Measurements from ENCODE around the gene TTC34.
A peak's percentile ranks its signal among the peaks of the same experiment; 100 is the strongest.

The TTC34 gene

DNA sequence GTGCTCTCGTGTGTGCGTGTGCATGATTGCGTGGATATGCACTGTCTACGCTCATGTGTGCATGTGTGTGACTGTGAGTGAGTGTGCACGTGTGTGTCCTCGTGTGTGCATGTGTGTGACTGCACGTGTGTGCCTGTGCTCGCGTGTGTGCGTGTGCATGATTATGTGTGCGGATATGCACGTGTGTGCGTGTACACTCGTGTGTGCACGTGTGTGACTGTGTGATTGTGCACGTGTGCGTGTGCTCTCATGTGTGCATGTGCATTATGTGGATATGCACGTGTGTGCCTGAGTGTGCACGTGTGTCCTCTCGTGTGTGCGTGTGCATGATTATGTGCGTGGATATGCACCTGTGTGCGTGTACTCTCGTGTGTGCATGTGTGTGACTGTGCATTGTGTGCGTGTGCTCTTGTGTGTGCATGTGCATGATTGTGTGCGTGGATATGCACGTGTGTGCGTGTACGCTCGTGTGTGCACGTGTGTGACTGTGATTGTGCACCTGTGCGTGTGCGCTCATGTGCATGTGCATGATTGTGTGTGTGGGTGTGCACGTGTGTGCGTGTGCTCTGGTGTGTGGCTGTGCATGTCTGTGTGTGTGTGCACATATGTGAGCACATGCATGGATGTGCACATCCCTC is 170.9 kb downstream of the TTC34 start:
- Histone ChIP-seq H3K4me3 (ENCODE audit: low read depth, low read length) (no peak overlapping the region), H3K9ac (no peak overlapping the region), H3K9me3 (ENCODE audit: control insufficient read depth, low read length) (no peaks in the 10 kb centered on the region), H3K27me3 (ENCODE audit: control insufficient read depth, insufficient read depth, low read length) (no peaks in the 10 kb centered on the region), H3K36me3 (ENCODE audit: control insufficient read depth, insufficient read depth, low read length) (no peaks in the 10 kb centered on the region), H3K4me1 (no peaks in the 10 kb centered on the region), H3K4me2 (ENCODE audit: low read length) (no peak overlapping the region), H3K27ac (no peak overlapping the region), H3K79me2 (no peaks in the 10 kb centered on the region), H2AFZ (no peak overlapping the region)
- TF ChIP-seq, protein P1, sequence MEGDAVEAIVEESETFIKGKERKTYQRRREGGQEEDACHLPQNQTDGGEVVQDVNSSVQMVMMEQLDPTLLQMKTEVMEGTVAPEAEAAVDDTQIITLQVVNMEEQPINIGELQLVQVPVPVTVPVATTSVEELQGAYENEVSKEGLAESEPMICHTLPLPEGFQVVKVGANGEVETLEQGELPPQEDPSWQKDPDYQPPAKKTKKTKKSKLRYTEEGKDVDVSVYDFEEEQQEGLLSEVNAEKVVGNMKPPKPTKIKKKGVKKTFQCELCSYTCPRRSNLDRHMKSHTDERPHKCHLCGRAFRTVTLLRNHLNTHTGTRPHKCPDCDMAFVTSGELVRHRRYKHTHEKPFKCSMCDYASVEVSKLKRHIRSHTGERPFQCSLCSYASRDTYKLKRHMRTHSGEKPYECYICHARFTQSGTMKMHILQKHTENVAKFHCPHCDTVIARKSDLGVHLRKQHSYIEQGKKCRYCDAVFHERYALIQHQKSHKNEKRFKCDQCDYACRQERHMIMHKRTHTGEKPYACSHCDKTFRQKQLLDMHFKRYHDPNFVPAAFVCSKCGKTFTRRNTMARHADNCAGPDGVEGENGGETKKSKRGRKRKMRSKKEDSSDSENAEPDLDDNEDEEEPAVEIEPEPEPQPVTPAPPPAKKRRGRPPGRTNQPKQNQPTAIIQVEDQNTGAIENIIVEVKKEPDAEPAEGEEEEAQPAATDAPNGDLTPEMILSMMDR (IDR thresholded peaks at IDR 0.05), result no peak

DNA sequence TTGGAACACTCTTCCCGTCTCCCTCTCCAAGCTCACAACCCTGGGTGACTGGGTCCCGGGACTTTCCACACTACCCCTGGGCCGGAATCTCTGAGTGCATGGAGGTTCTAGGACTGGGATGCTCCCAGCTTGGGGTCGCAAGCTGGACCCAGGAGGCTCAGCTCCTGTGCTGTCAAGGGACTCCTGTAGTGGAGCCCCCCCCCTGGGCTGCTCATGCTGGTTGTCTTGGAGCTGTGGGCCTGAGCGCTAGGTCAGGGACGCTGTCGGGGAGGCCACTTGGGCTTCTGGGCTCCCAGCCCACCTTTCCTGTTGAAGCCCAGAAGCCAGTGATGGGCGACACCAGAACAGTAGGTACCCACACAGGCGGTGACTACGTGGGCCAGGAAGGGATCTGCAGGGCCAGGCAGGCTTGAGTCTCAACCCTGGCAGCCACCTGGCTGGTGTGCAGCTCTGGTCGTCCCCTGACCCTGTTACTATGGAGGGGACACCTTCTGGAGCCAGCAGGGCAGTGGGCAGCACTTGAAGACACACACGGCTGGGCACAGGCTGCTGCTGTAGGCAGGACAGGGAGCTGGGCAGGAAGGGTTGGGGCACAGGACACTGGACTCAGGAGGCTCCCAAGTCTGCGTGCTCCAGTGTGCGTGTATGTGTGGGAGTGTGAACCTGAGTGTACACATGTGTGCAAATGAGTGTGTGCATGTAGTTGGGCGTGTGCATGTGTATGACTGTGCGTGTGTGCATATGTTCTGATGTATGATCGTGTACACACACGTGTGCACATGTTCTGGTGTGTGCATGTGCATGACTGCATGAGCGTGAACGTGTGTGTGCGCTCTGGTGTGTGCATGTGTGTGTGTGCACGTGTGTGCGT is 171.6 kb downstream of the TTC34 start:
- H3K9me3 ChIP-seq (ENCODE audit: control insufficient read depth, low read length), result no peaks in the 10 kb centered on the region
- H2AFZ ChIP-seq, result no peak overlapping the region
- no peaks in the 10 kb centered on the region for H3K4me1 ChIP-seq
- no peak overlapping the region for H3K9ac ChIP-seq
- no peaks in the 10 kb centered on the region for H3K79me2 ChIP-seq
- no peak overlapping the region for H3K4me2 ChIP-seq (ENCODE audit: low read length)
- TF ChIP-seq, protein P1 (IDR thresholded peaks at IDR 0.05), result no peak
- H3K4me3 ChIP-seq (ENCODE audit: low read depth, low read length), result no peak overlapping the region
- no peaks in the 10 kb centered on the region for H3K27me3 ChIP-seq (ENCODE audit: control insufficient read depth, insufficient read depth, low read length)
- H3K27ac ChIP-seq, result no peak overlapping the region
- no peaks in the 10 kb centered on the region for H3K36me3 ChIP-seq (ENCODE audit: control insufficient read depth, insufficient read depth, low read length)

DNA sequence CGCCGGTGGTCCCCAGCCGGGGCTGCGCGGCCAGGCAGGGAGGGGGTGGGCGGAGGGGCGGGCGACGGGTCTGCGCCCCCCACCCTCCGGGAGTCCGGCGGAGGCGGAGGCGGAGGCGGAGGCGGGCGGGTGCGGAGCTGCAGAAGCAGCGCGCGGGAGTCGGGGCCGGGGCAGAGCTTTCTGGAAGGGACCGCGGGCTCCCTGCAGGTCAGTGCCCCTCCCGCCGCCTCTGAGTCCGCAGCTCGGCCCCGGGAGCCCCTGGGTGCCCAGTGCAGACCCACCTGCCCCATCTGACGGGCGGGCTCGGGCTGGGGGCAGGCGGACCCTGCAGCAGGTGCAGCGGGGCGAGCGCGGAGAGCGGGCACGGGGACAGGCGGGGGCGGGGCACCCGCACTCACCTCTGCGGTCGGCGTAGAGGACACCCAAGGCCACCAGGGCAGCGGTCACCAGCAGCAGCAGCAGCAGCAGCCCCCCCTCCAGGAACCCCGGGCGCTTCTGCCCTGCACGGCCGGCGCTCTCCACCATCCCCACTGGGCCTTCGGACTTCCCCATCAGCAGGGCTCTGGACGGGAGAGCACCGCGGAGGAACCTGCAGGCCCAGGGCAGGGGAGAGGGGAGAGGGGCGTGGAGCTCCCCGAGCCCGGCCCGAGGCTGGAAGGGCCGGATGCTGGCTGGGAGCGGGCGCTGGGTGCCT is 172.4 kb downstream of the TTC34 start:
- Histone ChIP-seq H3K27me3 (ENCODE audit: control insufficient read depth, insufficient read depth, low read length) (no peaks in the 10 kb centered on the region), H3K9ac (no peak overlapping the region), H3K9me3 (ENCODE audit: control insufficient read depth, low read length) (no peaks in the 10 kb centered on the region), H3K79me2 (no peaks in the 10 kb centered on the region), H3K36me3 (ENCODE audit: control insufficient read depth, insufficient read depth, low read length) (no peaks in the 10 kb centered on the region), H3K4me3 (ENCODE audit: low read depth, low read length) (no peak overlapping the region), H3K27ac (no peak overlapping the region), H2AFZ (no peak overlapping the region), H3K4me1 (no peaks in the 10 kb centered on the region), H3K4me2 (ENCODE audit: low read length) (peak overlapping the region; percentile 47)
- TF ChIP-seq, protein P1 (IDR thresholded peaks at IDR 0.05), result no peak

- TF ChIP-seq, protein P1 (IDR thresholded peaks at IDR 0.05), result no peak
- Histone ChIP-seq H3K4me1 (no peaks in the 10 kb centered on the region), H3K27ac (no peak overlapping the region), H2AFZ (no peak overlapping the region), H3K4me2 (ENCODE audit: low read length) (peak overlapping the region; percentile 47), H3K27me3 (ENCODE audit: control insufficient read depth, insufficient read depth, low read length) (no peaks in the 10 kb centered on the region), H3K36me3 (ENCODE audit: control insufficient read depth, insufficient read depth, low read length) (no peaks in the 10 kb centered on the region), H3K9me3 (ENCODE audit: control insufficient read depth, low read length) (no peaks in the 10 kb centered on the region), H3K9ac (no peak overlapping the region), H3K4me3 (ENCODE audit: low read depth, low read length) (no peak overlapping the region), H3K79me2 (no peaks in the 10 kb centered on the region)
Measured at GRCh38 chr1:2628191-2628932, 173.1 kb downstream of the TTC34 start.

Data from parathyroid adenoma (tissue), 2 donors.